HCT116 (cell line): Measurements from ENCODE around the gene CPZ.

ENCODE experiments used
- CTCF ChIP-seq, 3 experiments: fragments of 200-600 bp in 1 of 3; sonication (generic) in 1 of 3; IDR thresholded peaks in 2 of 3; conservative IDR thresholded peaks in 1 of 3; 2 replicates each; pipeline ENCODE4 v1.5.1; 2012 to 2017; ENCODE audit warnings: low read depth in 2 of 3, low read length in 2 of 3, antibody characterized with exemption in 1 of 3, borderline replicate concordance in 1 of 3, control low read depth in 1 of 3, mild to moderate bottlenecking in 1 of 3, mixed read lengths in 1 of 3, mixed run types in 1 of 3, moderate library complexity in 1 of 3; ENCODE audit not compliant: insufficient read depth in 1 of 3
- EZH2phosphoT487 ChIP-seq: fragments of 200-600 bp; IDR thresholded peaks from 2 replicates; pipeline ENCODE4 v1.6.1; 2018; ENCODE audit warnings: antibody characterized with exemption, borderline replicate concordance
- POLR2A ChIP-seq: IDR thresholded peaks from 2 replicates; pipeline ENCODE4 v1.7.0; 2011; ENCODE audit warnings: borderline replicate concordance; ENCODE audit not compliant: insufficient read depth, insufficient read length; ENCODE audit errors: extremely low read depth
- POLR2AphosphoS5 ChIP-seq: IDR thresholded peaks from 2 replicates; pipeline ENCODE4 v1.6.1; 2011; ENCODE audit warnings: mild to moderate bottlenecking, low read depth, low read length, moderate library complexity

- no peak for TF ChIP-seq POLR2A
- no peak for TF ChIP-seq CTCF (IDR thresholded peaks at IDR 0.05 in 2 of 3, conservative IDR thresholded peaks at IDR 0.05 in 1 of 3; ENCODE audit: borderline replicate concordance in 1 of 3, insufficient read depth in 1 of 3, low read depth in 2 of 3, low read length in 2 of 3)
- TF ChIP-seq POLR2AphosphoS5, result no peak
- no peak for TF ChIP-seq EZH2phosphoT487
Measured at GRCh38 chr4:8544741-8545438, 47.7 kb upstream of the CPZ start.
